Bronchial epithelial cell (primary cell): ENCODE results near the gene TECTA. TPM values are rescaled to one million over a fixed set of nuclear protein-coding genes. Genes with fewer than 3 reads are reported as not detected.

ENCODE experiments used
- DNase-seq: peaks from one replicate; pipeline ENCODE4 v3.0.0-alpha.2; 2010; ENCODE audit warnings: low read depth
- FAIRE-seq: peaks from 2 replicates; lab custom pipeline; 2011; peaks lifted over from hg19 to GRCh38; lab: Jason Lieb, UNC
- H3K27me3 ChIP-seq: 2 replicates; pipeline ENCODE4 v1.5.1; 2011; ENCODE audit warnings: low read length; ENCODE audit not compliant: control insufficient read depth, insufficient read depth
- H3K36me3 ChIP-seq: 2 replicates; pipeline ENCODE4 v1.5.1; 2011; ENCODE audit warnings: low read length; ENCODE audit not compliant: control insufficient read depth, insufficient read depth
- H3K4me3 ChIP-seq: 2 replicates; pipeline ENCODE4 v1.5.1; 2011; ENCODE audit warnings: mild to moderate bottlenecking, low read depth, low read length, control low read depth
- CTCF ChIP-seq: IDR thresholded peaks from 2 replicates; pipeline ENCODE4 v1.5.1; 2011; ENCODE audit warnings: mild to moderate bottlenecking, moderate library complexity, low read length, control low read depth, inconsistent platforms; ENCODE audit not compliant: insufficient read depth, severe bottlenecking
- total RNA-seq: library from RNA; depleted of rRNA; stranded (reverse); fragments of >200 nt; gene quantifications from 2 replicates; pipeline ENCODE4 v1.2.1, GENCODE V29; 2014

TECTA gene
- total RNA-seq, 1 donor from 2014 or later = under 0.01 TPM

GRCh38 chr11:121225382-121225781, 124.3 kb downstream of the TECTA start:
- no peak overlapping the region for H3K4me3 ChIP-seq
- DNase-seq (no peak), FAIRE-seq (no peak)
- H3K36me3 ChIP-seq = no peaks in the 10 kb centered on the region
- peaks cover 2% of the 10 kb centered on the region for H3K27me3 ChIP-seq
- TF ChIP-seq CTCF = no peak

GRCh38 chr11:121226415-121227263, 125.6 kb downstream of the TECTA start:
- no peak overlapping the region for H3K4me3 ChIP-seq
- FAIRE-seq = no peak
- peaks cover 2% of the 10 kb centered on the region for H3K27me3 ChIP-seq
- no peak for DNase-seq
- no peaks in the 10 kb centered on the region for H3K36me3 ChIP-seq
- TF ChIP-seq CTCF = no peak

- no peak for FAIRE-seq
- H3K36me3 ChIP-seq = no peaks in the 10 kb centered on the region
- no peak for DNase-seq
- no peak overlapping the region for H3K4me3 ChIP-seq
- no peak for TF ChIP-seq CTCF
- no peaks in the 10 kb centered on the region for H3K27me3 ChIP-seq
Observed at GRCh38 chr11:121228851-121229250, 127.8 kb downstream of the TECTA start.

- Histone ChIP-seq H3K4me3 (no peak overlapping the region), H3K36me3 (no peaks in the 10 kb centered on the region), H3K27me3 (no peaks in the 10 kb centered on the region)
- no peak for FAIRE-seq
- DNase-seq = no peak
- TF ChIP-seq CTCF = no peak
Observed at GRCh38 chr11:121229495-121230215, 128.6 kb downstream of the TECTA start.

GRCh38 chr11:121231576-121232278, 130.7 kb downstream of the TECTA start:
- Histone ChIP-seq H3K27me3 (no peaks in the 10 kb centered on the region), H3K4me3 (no peak overlapping the region), H3K36me3 (no peaks in the 10 kb centered on the region)
- no peak for TF ChIP-seq CTCF
- DNase-seq (no peak), FAIRE-seq (no peak)
